PC-9 (cell line): Measurements from ENCODE around the gene RBM33.

Experiments
- EZH2 ChIP-seq: fragments of 200-600 bp; sonication (generic); IDR thresholded peaks from 2 replicates; pipeline ENCODE4 v1.8.0; 2017; ENCODE audit warnings: antibody characterized with exemption, low read depth
- TF ChIP-seq, protein P1 (sequence below): fragments of 200-600 bp; sonication (generic); conservative IDR thresholded peaks from 2 replicates; pipeline ENCODE4 v1.6.1; 2017; ENCODE audit warnings: mixed run types, antibody characterized with exemption, mild to moderate bottlenecking, moderate library complexity

GRCh38 chr7:155787171-155787851, 142.8 kb downstream of the RBM33 start:
- TF ChIP-seq, protein P1, sequence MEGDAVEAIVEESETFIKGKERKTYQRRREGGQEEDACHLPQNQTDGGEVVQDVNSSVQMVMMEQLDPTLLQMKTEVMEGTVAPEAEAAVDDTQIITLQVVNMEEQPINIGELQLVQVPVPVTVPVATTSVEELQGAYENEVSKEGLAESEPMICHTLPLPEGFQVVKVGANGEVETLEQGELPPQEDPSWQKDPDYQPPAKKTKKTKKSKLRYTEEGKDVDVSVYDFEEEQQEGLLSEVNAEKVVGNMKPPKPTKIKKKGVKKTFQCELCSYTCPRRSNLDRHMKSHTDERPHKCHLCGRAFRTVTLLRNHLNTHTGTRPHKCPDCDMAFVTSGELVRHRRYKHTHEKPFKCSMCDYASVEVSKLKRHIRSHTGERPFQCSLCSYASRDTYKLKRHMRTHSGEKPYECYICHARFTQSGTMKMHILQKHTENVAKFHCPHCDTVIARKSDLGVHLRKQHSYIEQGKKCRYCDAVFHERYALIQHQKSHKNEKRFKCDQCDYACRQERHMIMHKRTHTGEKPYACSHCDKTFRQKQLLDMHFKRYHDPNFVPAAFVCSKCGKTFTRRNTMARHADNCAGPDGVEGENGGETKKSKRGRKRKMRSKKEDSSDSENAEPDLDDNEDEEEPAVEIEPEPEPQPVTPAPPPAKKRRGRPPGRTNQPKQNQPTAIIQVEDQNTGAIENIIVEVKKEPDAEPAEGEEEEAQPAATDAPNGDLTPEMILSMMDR, result no peak
- no peak for TF ChIP-seq EZH2
